ENCODE measurements around the gene TM4SF5. TPM values are rescaled to one million over a fixed set of nuclear protein-coding genes. Genes with fewer than 3 reads are reported as not detected.
A peak's percentile ranks its signal among the peaks of the same experiment; 100 is the strongest.

The TM4SF5 gene
- total RNA-seq, 1 experiment from 2014 or later, result not detected

DNA sequence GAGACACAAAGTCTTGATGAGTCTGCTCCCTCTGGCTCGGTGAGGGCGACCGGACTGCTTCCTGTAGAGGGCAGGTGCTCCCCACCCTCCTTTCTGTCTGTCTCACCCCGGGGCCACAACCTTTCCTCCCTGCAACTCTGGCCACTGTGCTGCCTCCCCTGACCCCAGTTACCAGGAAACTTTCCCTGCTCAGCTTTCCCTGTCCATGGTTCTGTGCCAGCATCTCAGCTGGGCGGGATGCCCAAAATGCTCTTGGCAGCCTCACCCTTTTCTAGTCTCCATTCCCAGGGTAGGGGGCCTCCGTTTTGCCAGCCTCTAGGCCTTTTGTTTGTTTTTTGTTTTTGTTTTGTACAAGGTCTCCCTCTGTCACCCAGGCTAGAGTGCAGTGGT lies 36.7 kb downstream of the TM4SF5 start:
- H3K9me3 Mint-ChIP-seq, result no peaks in the 10 kb centered on the region
- H3K4me1 Mint-ChIP-seq, result peaks cover 10% of the 10 kb centered on the region
- CTCF ChIA-PET, result interaction anchor here (1.0 to 3.7 kb wide), 3 partner anchors 13 to 91 kb away, joined by 3 to 27 read pairs (median 3); partner anchors contain the start of genes C17orf107, GLTPD2 and PSMB6
- DNase-seq (ENCODE audit: low spot score) (no peak), ATAC-seq (no peak)
- peak overlapping the region; percentile 89 for H3K4me3 Mint-ChIP-seq
- POLR2A ChIA-PET, result interaction anchor here (1.1 kb wide), 1 partner anchor 61 kb away, joined by 3 read pairs; no protein-coding TSS in a partner anchor
- H3K27ac Mint-ChIP-seq, result no peak overlapping the region
- H3K36me3 Mint-ChIP-seq, result peaks cover 17% of the 10 kb centered on the region
- TF ChIP-seq, protein P1, sequence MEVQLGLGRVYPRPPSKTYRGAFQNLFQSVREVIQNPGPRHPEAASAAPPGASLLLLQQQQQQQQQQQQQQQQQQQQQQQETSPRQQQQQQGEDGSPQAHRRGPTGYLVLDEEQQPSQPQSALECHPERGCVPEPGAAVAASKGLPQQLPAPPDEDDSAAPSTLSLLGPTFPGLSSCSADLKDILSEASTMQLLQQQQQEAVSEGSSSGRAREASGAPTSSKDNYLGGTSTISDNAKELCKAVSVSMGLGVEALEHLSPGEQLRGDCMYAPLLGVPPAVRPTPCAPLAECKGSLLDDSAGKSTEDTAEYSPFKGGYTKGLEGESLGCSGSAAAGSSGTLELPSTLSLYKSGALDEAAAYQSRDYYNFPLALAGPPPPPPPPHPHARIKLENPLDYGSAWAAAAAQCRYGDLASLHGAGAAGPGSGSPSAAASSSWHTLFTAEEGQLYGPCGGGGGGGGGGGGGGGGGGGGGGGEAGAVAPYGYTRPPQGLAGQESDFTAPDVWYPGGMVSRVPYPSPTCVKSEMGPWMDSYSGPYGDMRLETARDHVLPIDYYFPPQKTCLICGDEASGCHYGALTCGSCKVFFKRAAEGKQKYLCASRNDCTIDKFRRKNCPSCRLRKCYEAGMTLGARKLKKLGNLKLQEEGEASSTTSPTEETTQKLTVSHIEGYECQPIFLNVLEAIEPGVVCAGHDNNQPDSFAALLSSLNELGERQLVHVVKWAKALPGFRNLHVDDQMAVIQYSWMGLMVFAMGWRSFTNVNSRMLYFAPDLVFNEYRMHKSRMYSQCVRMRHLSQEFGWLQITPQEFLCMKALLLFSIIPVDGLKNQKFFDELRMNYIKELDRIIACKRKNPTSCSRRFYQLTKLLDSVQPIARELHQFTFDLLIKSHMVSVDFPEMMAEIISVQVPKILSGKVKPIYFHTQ (CRISPR knock-in tag; IDR thresholded peaks at IDR 0.05), result no peak
- TF ChIP-seq, protein P2, sequence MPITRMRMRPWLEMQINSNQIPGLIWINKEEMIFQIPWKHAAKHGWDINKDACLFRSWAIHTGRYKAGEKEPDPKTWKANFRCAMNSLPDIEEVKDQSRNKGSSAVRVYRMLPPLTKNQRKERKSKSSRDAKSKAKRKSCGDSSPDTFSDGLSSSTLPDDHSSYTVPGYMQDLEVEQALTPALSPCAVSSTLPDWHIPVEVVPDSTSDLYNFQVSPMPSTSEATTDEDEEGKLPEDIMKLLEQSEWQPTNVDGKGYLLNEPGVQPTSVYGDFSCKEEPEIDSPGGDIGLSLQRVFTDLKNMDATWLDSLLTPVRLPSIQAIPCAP (CRISPR knock-in tag; IDR thresholded peaks at IDR 0.05), result no peak
- TF ChIP-seq, protein P3, sequence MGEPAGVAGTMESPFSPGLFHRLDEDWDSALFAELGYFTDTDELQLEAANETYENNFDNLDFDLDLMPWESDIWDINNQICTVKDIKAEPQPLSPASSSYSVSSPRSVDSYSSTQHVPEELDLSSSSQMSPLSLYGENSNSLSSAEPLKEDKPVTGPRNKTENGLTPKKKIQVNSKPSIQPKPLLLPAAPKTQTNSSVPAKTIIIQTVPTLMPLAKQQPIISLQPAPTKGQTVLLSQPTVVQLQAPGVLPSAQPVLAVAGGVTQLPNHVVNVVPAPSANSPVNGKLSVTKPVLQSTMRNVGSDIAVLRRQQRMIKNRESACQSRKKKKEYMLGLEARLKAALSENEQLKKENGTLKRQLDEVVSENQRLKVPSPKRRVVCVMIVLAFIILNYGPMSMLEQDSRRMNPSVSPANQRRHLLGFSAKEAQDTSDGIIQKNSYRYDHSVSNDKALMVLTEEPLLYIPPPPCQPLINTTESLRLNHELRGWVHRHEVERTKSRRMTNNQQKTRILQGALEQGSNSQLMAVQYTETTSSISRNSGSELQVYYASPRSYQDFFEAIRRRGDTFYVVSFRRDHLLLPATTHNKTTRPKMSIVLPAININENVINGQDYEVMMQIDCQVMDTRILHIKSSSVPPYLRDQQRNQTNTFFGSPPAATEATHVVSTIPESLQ (CRISPR knock-in tag; IDR thresholded peaks at IDR 0.05), result no peak
- TF ChIP-seq NFYB (CRISPR knock-in tag; conservative IDR thresholded peaks at IDR 0.05; ENCODE audit: low read depth), result no peak
- no peak for TF ChIP-seq ELF4 (CRISPR knock-in tag; IDR thresholded peaks at IDR 0.05; ENCODE audit: low read depth)
- TF ChIP-seq, protein P4, sequence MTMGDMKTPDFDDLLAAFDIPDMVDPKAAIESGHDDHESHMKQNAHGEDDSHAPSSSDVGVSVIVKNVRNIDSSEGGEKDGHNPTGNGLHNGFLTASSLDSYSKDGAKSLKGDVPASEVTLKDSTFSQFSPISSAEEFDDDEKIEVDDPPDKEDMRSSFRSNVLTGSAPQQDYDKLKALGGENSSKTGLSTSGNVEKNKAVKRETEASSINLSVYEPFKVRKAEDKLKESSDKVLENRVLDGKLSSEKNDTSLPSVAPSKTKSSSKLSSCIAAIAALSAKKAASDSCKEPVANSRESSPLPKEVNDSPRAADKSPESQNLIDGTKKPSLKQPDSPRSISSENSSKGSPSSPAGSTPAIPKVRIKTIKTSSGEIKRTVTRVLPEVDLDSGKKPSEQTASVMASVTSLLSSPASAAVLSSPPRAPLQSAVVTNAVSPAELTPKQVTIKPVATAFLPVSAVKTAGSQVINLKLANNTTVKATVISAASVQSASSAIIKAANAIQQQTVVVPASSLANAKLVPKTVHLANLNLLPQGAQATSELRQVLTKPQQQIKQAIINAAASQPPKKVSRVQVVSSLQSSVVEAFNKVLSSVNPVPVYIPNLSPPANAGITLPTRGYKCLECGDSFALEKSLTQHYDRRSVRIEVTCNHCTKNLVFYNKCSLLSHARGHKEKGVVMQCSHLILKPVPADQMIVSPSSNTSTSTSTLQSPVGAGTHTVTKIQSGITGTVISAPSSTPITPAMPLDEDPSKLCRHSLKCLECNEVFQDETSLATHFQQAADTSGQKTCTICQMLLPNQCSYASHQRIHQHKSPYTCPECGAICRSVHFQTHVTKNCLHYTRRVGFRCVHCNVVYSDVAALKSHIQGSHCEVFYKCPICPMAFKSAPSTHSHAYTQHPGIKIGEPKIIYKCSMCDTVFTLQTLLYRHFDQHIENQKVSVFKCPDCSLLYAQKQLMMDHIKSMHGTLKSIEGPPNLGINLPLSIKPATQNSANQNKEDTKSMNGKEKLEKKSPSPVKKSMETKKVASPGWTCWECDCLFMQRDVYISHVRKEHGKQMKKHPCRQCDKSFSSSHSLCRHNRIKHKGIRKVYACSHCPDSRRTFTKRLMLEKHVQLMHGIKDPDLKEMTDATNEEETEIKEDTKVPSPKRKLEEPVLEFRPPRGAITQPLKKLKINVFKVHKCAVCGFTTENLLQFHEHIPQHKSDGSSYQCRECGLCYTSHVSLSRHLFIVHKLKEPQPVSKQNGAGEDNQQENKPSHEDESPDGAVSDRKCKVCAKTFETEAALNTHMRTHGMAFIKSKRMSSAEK (CRISPR knock-in tag; IDR thresholded peaks at IDR 0.05; ENCODE audit: borderline replicate concordance), result no peak
- no peak for TF ChIP-seq TEAD4 (CRISPR knock-in tag; IDR thresholded peaks at IDR 0.05)
- TF ChIP-seq EMX1 (CRISPR knock-in tag; IDR thresholded peaks at IDR 0.05), result no peak
- no peak for TF ChIP-seq MXD4 (CRISPR knock-in tag; IDR thresholded peaks at IDR 0.05; ENCODE audit: borderline replicate concordance)
- TF ChIP-seq, protein P5, sequence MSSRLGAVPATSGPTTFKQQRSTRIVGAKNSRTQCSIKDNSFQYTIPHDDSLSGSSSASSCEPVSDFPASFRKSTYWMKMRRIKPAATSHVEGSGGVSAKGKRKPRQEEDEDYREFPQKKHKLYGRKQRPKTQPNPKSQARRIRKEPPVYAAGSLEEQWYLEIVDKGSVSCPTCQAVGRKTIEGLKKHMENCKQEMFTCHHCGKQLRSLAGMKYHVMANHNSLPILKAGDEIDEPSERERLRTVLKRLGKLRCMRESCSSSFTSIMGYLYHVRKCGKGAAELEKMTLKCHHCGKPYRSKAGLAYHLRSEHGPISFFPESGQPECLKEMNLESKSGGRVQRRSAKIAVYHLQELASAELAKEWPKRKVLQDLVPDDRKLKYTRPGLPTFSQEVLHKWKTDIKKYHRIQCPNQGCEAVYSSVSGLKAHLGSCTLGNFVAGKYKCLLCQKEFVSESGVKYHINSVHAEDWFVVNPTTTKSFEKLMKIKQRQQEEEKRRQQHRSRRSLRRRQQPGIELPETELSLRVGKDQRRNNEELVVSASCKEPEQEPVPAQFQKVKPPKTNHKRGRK (CRISPR knock-in tag; IDR thresholded peaks at IDR 0.05; ENCODE audit: borderline replicate concordance), result no peak
- no peak for TF ChIP-seq JUN (CRISPR knock-in tag; IDR thresholded peaks at IDR 0.05)
- TF ChIP-seq JAZF1 (CRISPR knock-in tag; IDR thresholded peaks at IDR 0.05), result no peak
- no peak for TF ChIP-seq ZNF219 (CRISPR knock-in tag; IDR thresholded peaks at IDR 0.05; ENCODE audit: borderline replicate concordance)
- TF ChIP-seq, protein P6, sequence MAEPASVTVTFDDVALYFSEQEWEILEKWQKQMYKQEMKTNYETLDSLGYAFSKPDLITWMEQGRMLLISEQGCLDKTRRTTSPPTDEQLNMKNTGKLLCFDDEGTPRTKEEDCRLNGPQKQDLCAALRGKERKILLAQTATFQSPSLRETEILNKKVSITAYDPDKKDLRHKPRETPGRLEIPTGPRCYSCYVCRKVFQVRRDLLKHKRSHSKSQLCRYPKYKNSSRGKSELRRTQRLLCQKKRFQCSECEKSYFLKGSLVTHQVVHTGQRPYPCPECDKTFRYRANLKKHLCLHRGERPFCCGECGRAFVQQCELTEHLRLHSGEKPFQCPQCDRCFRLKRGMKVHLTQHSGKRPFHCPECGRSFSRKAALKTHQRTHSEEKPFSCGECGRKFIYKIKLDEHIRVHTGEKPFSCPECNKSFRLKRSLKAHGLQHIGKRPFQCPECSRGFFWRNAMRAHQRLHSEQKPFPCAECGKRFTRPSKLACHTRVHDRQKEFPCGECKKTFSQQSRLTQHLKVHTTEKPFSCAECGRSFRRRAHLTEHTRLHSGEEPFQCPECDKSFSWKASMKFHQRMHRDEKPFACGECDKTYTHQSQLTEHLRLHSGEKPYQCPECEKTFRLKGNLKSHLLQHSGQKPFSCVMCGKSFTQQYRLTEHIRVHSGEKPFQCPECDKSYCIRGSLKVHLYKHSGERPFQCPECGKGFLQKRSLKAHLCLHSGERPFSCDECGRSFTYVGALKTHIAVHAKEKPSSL (CRISPR knock-in tag; conservative IDR thresholded peaks at IDR 0.05), result no peak
- TF ChIP-seq, protein P7, sequence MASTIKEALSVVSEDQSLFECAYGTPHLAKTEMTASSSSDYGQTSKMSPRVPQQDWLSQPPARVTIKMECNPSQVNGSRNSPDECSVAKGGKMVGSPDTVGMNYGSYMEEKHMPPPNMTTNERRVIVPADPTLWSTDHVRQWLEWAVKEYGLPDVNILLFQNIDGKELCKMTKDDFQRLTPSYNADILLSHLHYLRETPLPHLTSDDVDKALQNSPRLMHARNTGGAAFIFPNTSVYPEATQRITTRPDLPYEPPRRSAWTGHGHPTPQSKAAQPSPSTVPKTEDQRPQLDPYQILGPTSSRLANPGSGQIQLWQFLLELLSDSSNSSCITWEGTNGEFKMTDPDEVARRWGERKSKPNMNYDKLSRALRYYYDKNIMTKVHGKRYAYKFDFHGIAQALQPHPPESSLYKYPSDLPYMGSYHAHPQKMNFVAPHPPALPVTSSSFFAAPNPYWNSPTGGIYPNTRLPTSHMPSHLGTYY (CRISPR knock-in tag; IDR thresholded peaks at IDR 0.05), result no peak
- no peak for TF ChIP-seq ESRRA (CRISPR knock-in tag; IDR thresholded peaks at IDR 0.05; ENCODE audit: borderline replicate concordance)
- no peak for TF ChIP-seq ATF1 (CRISPR knock-in tag; IDR thresholded peaks at IDR 0.05)
- no peak for TF ChIP-seq GTF2I (CRISPR knock-in tag; conservative IDR thresholded peaks at IDR 0.05)
- TF ChIP-seq, protein P8, sequence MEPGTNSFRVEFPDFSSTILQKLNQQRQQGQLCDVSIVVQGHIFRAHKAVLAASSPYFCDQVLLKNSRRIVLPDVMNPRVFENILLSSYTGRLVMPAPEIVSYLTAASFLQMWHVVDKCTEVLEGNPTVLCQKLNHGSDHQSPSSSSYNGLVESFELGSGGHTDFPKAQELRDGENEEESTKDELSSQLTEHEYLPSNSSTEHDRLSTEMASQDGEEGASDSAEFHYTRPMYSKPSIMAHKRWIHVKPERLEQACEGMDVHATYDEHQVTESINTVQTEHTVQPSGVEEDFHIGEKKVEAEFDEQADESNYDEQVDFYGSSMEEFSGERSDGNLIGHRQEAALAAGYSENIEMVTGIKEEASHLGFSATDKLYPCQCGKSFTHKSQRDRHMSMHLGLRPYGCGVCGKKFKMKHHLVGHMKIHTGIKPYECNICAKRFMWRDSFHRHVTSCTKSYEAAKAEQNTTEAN (CRISPR knock-in tag; IDR thresholded peaks at IDR 0.05), result no peak
- H3K27me3 Mint-ChIP-seq (ENCODE audit: low read depth), result peaks cover 4% of the 10 kb centered on the region; the same call in 1 of the 2 replicates

Data from WTC11 (cell line).